ENCODE measurements around the gene COX5B.
"Not testable (repeated sequence)": the region's sequence is repeated elsewhere in the genome, so short reads cannot be mapped to it uniquely, and the experiment has no call there.

COX5B gene

DNA sequence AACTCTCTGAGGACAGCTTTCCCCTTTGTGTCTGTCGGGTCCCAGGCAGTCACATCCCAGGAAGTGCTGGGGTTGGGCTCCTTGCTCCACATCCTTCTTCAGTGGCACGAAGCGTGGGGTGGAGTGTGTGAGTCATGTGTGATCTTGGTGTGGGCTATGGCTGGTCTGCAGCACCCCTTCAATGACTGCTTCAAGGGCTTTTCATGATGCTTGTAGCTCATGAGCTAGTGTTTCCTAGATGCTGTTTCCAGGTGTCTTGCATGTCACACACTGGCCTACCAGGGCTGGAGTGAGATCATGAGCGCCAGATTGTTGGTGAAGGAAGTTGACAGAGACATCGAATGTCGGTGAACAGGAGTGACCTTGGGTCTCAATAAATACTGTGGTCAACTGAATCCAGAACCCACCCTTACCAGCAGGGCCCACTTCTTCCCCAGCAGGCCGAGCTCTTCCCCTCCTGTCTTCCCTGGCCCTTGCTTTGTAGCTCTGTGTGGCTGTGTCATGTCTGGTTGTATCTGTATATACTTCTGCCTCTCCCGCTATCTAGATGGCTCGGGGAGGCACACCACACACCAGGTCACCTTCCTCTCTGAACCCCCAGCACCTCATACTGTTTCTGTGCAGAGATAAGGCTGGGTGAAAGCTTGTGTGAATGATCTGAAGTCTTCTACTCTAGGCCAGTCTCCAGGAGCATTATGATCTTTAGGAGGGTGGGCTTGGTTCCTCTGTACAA lies 27.5 kb downstream of the COX5B start:
- peak; percentile 23 for DNase-seq

DNA sequence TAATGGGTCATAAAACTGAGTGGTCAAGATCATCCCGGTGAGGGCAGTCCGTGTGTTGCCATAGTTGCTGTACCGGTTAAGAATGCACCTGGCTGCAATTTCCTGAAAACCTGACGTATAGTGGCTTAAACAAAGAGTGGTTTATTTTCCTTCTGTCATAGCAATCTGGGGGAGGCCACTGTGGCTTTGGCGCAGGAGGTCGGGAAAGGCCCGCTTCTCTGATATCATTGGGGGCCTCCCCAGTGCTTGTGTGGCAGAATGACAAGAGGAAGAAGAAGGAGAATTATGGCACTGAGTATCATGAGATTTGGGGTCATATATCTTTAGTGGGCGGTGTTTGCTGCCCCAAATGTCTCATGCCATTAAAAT lies 28.0 kb downstream of the COX5B start:
- no peak for DNase-seq

DNA sequence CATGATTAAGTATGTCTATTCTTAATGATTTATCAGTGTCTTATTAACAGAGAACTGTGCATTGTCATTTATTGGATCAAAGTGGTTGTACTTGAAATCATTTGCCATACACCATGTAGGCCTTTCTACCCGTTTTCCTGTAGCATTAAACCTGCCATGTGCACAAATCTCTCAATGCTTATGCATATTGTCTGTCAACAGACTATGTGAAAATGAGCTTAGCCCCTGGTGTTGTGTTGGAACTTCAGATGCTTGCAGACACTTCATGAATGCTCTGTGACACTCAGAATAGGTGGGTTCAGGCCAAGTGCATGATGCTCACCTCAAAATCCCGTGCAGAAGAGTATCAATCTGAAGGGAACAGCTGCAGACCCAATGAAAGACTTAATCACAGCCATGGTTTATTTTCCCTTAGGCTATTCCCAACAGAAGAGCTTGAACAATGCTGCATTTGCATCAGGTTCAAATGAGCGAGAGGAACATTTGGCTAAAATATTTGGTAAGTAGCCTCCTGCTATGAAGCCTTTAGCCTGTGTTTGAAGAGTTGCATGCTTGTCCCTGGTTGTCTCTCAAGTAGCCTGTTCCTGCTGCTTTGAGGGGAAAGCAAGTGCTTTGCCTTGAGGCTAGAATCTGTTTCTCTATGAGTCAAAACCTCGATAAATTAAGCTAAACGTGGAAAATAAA lies 29.7 kb downstream of the COX5B start:
- DNase-seq = no peak

- DNase-seq = no peak
Measured at GRCh38 chr2:97676620-97677019, 30.8 kb downstream of the COX5B start.

DNA sequence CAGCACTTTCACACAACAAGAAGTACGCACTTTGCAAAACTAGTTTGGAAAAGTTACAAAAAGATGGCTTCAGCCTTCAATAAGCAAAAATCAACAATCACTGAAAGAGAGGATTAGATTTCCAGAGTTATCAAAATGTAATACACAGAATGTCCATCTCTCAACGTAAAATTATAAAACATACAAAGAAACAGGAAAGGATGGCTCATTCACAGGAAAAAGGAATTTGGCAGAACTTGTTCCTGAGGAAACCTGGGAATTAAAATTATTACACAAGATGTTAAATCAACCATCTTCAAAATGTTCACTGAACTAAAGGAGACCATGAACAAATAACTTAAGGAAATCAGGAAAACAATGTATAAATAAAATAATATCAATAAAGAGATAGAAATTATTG lies 31.6 kb downstream of the COX5B start:
- DNase-seq = no peak

DNA sequence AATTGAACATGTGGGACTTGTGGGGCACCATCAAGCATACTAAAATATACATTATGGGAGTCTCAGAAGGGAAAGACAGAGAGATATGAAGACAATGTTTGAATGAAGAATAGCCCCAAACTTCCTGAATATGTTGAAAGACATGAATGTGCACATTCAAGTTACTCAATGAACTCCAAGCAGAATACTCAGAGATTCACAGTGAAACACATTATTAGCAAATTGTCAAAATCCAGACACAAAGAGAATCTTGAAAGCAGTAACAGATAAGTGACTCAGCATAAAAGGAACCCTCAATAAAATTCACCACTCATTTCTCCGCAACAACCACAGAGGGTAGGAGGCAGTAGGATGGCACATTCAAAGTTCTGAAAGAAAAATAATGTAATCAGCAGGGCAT lies 32.4 kb downstream of the COX5B start:
- DNase-seq = no peak

- not testable (repeated sequence) for DNase-seq
Measured at GRCh38 chr2:97687235-97687634, 41.4 kb downstream of the COX5B start.

- no peak for DNase-seq
Measured at GRCh38 chr2:97688062-97688827, 42.4 kb downstream of the COX5B start.

DNA sequence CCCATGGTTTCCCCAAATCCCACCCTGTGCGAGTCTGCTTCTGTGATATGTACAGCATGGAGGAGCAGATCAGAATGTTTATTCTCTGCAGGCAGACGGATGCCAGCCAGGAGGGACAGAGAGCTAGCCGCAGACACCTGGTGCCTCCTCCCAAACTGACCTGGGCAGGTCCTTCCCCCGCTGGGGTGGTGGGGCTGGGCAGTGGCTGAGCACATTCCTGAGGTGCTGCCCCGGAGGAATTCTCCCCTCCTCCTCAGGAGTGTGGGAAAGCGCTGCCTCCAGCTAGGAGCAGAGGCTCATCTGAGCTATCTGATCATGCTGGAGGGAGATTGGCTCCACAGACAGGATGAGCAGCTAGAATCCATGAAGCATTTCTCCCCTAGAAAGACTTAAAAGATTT lies 45.3 kb downstream of the COX5B start:
- no peak for DNase-seq

DNA sequence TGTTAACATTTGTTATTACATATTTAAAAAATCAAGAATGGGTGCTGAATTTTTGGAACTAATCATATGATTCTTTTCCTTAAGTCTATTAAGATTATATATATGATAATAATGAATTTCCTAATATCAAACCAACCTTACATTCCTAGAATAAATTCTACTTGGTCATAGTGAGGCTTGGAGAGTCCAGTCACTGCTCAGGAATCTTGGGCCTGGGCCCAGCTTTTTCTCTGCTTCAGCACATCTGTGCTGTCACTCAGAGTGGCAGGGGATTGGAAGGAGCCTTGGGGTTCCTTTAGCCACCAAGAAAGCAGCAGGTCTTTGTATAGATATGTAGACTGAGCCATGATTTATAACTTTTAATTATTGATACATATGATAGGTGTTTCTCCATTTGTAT lies 47.6 kb downstream of the COX5B start:
- peak; percentile 28 for DNase-seq

- no peak for DNase-seq
Measured at GRCh38 chr2:97695744-97696143, 49.9 kb downstream of the COX5B start.

GRCh38 chr2:97697252-97698235 lies 51.7 kb downstream of the COX5B start:
- peak; percentile 76 for DNase-seq

Measured in fibroblast of skin of scalp (primary cell).